ENCODE measurements around the gene PELI2. TPM values are rescaled to one million over a fixed set of nuclear protein-coding genes. Genes with fewer than 3 reads are reported as not detected.

Gene PELI2
- total RNA-seq, 1 experiment from 2014 or later: 23.5 TPM

DNA sequence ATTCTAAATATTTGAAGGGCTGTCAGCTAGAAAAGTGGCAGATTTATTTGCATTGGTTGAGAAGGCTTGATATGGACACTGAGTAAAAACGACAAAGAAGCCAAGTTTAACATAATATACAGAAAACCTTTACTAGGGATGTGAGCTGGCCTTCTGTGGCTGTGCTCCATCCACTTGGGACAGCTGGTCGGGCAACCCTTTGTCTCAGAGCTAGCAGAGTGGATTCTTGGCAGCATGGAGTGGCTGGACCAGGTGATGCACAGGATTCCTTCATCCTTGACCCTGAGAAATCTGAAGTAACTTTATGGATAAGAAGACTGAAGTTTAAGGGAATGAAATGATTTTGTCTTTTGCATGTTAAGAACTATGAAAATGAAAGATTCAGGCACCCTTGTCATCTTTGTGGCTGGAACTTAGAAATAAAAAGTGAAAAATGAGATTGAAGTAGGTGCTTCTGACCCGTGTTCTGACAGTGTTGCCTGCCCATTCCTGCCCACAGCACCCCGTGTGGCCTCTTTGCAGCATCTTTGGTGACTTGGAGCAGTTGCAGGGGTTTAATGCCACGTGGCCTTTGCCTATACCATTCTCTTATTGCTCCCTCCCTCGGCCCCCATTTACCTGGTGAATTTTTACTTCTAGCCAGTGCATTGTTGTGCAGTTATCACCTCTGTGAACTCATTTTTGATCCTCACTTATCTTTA is 32.6 kb downstream of the PELI2 start (continued):
- TF ChIP-seq, protein P1, sequence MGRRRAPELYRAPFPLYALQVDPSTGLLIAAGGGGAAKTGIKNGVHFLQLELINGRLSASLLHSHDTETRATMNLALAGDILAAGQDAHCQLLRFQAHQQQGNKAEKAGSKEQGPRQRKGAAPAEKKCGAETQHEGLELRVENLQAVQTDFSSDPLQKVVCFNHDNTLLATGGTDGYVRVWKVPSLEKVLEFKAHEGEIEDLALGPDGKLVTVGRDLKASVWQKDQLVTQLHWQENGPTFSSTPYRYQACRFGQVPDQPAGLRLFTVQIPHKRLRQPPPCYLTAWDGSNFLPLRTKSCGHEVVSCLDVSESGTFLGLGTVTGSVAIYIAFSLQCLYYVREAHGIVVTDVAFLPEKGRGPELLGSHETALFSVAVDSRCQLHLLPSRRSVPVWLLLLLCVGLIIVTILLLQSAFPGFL (CRISPR knock-in tag; IDR thresholded peaks at IDR 0.05; ENCODE audit: borderline replicate concordance): no peak
- TF ChIP-seq TEAD4 (CRISPR knock-in tag; IDR thresholded peaks at IDR 0.05) (no peak), NFYB (CRISPR knock-in tag; conservative IDR thresholded peaks at IDR 0.05; ENCODE audit: low read depth) (no peak), ZNF138 (CRISPR knock-in tag; conservative IDR thresholded peaks at IDR 0.05) (no peak)
- TF ChIP-seq, protein P2, sequence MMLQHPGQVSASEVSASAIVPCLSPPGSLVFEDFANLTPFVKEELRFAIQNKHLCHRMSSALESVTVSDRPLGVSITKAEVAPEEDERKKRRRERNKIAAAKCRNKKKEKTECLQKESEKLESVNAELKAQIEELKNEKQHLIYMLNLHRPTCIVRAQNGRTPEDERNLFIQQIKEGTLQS (CRISPR knock-in tag; conservative IDR thresholded peaks at IDR 0.05): no peak
- TF ChIP-seq, protein P3, sequence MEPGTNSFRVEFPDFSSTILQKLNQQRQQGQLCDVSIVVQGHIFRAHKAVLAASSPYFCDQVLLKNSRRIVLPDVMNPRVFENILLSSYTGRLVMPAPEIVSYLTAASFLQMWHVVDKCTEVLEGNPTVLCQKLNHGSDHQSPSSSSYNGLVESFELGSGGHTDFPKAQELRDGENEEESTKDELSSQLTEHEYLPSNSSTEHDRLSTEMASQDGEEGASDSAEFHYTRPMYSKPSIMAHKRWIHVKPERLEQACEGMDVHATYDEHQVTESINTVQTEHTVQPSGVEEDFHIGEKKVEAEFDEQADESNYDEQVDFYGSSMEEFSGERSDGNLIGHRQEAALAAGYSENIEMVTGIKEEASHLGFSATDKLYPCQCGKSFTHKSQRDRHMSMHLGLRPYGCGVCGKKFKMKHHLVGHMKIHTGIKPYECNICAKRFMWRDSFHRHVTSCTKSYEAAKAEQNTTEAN (CRISPR knock-in tag; IDR thresholded peaks at IDR 0.05): no peak
- TF ChIP-seq, protein P4, sequence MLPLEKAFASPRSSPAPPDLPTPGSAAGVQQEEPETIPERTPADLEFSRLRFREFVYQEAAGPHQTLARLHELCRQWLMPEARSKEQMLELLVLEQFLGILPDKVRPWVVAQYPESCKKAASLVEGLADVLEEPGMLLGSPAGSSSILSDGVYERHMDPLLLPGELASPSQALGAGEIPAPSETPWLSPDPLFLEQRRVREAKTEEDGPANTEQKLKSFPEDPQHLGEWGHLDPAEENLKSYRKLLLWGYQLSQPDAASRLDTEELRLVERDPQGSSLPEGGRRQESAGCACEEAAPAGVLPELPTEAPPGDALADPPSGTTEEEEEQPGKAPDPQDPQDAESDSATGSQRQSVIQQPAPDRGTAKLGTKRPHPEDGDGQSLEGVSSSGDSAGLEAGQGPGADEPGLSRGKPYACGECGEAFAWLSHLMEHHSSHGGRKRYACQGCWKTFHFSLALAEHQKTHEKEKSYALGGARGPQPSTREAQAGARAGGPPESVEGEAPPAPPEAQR (CRISPR knock-in tag; IDR thresholded peaks at IDR 0.05): no peak

DNA sequence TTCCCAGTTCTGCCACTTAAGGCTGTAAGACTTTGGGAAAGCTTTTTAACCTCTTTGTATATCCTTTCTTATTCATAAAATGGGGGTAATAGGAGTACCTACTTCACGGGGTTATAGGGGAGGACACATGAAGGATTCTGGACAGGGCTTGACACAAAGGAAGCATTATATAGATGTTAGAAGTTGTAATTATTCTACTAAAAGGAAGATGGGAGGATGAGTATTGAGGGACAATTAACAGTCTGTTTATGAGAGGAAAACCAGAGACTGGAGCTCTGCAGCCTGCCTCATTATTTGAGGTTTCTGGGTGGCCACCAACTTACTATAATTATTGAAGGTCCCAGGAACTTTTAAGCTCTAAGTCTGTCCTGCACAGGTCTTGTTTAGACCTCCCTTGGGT is 34.0 kb downstream of the PELI2 start:
- H3K27ac Mint-ChIP-seq: no peak overlapping the region
- POLR2A ChIA-PET: no interaction called here
- CTCF ChIA-PET: interaction anchor here (1.5 kb wide), 1 partner anchor 9 kb away, joined by 4 read pairs; no protein-coding TSS in a partner anchor
- peaks cover 34% of the 10 kb centered on the region for H3K4me1 Mint-ChIP-seq
- ATAC-seq (no peak), DNase-seq (ENCODE audit: low spot score) (no peak)
- no peaks in the 10 kb centered on the region for H3K36me3 Mint-ChIP-seq
- no peaks in the 10 kb centered on the region for H3K27me3 Mint-ChIP-seq (ENCODE audit: low read depth)
- H3K9me3 Mint-ChIP-seq: no peaks in the 10 kb centered on the region
- no peak overlapping the region for H3K4me3 Mint-ChIP-seq
- TF ChIP-seq SOX15 (CRISPR knock-in tag; IDR thresholded peaks at IDR 0.05) (no peak), FOXP1 (CRISPR knock-in tag; IDR thresholded peaks at IDR 0.05; ENCODE audit: borderline replicate concordance) (no peak), NR2C2 (CRISPR knock-in tag; IDR thresholded peaks at IDR 0.05) (no peak), ZNF232 (CRISPR knock-in tag; IDR thresholded peaks at IDR 0.05) (no peak), RORB (CRISPR knock-in tag; IDR thresholded peaks at IDR 0.05) (no peak), ZNF416 (CRISPR knock-in tag; IDR thresholded peaks at IDR 0.05) (no peak), ZNF671 (CRISPR knock-in tag; IDR thresholded peaks at IDR 0.05) (no peak), NFATC4 (CRISPR knock-in tag; IDR thresholded peaks at IDR 0.05) (no peak), KAT7 (CRISPR knock-in tag; IDR thresholded peaks at IDR 0.05; ENCODE audit: borderline replicate concordance) (no peak)
- TF ChIP-seq, protein P5, sequence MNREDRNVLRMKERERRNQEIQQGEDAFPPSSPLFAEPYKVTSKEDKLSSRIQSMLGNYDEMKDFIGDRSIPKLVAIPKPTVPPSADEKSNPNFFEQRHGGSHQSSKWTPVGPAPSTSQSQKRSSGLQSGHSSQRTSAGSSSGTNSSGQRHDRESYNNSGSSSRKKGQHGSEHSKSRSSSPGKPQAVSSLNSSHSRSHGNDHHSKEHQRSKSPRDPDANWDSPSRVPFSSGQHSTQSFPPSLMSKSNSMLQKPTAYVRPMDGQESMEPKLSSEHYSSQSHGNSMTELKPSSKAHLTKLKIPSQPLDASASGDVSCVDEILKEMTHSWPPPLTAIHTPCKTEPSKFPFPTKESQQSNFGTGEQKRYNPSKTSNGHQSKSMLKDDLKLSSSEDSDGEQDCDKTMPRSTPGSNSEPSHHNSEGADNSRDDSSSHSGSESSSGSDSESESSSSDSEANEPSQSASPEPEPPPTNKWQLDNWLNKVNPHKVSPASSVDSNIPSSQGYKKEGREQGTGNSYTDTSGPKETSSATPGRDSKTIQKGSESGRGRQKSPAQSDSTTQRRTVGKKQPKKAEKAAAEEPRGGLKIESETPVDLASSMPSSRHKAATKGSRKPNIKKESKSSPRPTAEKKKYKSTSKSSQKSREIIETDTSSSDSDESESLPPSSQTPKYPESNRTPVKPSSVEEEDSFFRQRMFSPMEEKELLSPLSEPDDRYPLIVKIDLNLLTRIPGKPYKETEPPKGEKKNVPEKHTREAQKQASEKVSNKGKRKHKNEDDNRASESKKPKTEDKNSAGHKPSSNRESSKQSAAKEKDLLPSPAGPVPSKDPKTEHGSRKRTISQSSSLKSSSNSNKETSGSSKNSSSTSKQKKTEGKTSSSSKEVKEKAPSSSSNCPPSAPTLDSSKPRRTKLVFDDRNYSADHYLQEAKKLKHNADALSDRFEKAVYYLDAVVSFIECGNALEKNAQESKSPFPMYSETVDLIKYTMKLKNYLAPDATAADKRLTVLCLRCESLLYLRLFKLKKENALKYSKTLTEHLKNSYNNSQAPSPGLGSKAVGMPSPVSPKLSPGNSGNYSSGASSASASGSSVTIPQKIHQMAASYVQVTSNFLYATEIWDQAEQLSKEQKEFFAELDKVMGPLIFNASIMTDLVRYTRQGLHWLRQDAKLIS (CRISPR knock-in tag; IDR thresholded peaks at IDR 0.05; ENCODE audit: borderline replicate concordance): no peak
- TF ChIP-seq, protein P6, sequence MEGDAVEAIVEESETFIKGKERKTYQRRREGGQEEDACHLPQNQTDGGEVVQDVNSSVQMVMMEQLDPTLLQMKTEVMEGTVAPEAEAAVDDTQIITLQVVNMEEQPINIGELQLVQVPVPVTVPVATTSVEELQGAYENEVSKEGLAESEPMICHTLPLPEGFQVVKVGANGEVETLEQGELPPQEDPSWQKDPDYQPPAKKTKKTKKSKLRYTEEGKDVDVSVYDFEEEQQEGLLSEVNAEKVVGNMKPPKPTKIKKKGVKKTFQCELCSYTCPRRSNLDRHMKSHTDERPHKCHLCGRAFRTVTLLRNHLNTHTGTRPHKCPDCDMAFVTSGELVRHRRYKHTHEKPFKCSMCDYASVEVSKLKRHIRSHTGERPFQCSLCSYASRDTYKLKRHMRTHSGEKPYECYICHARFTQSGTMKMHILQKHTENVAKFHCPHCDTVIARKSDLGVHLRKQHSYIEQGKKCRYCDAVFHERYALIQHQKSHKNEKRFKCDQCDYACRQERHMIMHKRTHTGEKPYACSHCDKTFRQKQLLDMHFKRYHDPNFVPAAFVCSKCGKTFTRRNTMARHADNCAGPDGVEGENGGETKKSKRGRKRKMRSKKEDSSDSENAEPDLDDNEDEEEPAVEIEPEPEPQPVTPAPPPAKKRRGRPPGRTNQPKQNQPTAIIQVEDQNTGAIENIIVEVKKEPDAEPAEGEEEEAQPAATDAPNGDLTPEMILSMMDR (IDR thresholded peaks at IDR 0.05): no peak
- TF ChIP-seq, protein P7, sequence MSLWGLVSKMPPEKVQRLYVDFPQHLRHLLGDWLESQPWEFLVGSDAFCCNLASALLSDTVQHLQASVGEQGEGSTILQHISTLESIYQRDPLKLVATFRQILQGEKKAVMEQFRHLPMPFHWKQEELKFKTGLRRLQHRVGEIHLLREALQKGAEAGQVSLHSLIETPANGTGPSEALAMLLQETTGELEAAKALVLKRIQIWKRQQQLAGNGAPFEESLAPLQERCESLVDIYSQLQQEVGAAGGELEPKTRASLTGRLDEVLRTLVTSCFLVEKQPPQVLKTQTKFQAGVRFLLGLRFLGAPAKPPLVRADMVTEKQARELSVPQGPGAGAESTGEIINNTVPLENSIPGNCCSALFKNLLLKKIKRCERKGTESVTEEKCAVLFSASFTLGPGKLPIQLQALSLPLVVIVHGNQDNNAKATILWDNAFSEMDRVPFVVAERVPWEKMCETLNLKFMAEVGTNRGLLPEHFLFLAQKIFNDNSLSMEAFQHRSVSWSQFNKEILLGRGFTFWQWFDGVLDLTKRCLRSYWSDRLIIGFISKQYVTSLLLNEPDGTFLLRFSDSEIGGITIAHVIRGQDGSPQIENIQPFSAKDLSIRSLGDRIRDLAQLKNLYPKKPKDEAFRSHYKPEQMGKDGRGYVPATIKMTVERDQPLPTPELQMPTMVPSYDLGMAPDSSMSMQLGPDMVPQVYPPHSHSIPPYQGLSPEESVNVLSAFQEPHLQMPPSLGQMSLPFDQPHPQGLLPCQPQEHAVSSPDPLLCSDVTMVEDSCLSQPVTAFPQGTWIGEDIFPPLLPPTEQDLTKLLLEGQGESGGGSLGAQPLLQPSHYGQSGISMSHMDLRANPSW (CRISPR knock-in tag; conservative IDR thresholded peaks at IDR 0.05; ENCODE audit: low read depth): no peak
- TF ChIP-seq, protein P8, sequence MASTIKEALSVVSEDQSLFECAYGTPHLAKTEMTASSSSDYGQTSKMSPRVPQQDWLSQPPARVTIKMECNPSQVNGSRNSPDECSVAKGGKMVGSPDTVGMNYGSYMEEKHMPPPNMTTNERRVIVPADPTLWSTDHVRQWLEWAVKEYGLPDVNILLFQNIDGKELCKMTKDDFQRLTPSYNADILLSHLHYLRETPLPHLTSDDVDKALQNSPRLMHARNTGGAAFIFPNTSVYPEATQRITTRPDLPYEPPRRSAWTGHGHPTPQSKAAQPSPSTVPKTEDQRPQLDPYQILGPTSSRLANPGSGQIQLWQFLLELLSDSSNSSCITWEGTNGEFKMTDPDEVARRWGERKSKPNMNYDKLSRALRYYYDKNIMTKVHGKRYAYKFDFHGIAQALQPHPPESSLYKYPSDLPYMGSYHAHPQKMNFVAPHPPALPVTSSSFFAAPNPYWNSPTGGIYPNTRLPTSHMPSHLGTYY (CRISPR knock-in tag; IDR thresholded peaks at IDR 0.05): no peak
- TF ChIP-seq, protein P4 (CRISPR knock-in tag; IDR thresholded peaks at IDR 0.05): no peak

All from WTC11 (cell line).